Umbilical cord (tissue), 2 donors: ENCODE measurements around the gene NCAPG2. TPM values are rescaled to one million over a fixed set of nuclear protein-coding genes. Genes with fewer than 3 reads are reported as not detected.
"Not testable (repeated sequence)": the region's sequence is repeated elsewhere in the genome, so short reads cannot be mapped to it uniquely, and the experiment has no call there.

Source experiments
- DNase-seq: peaks from one replicate; pipeline ENCODE4 v3.0.0-alpha.2; 2015; ENCODE audit warnings: low spot score
- total RNA-seq: library from RNA; depleted of rRNA; stranded (reverse); fragments of >200 nt; gene quantifications from one replicate; pipeline ENCODE4 v1.2.3, GENCODE V29; 2014; ENCODE audit warnings: low replicate concordance; ENCODE audit not compliant: insufficient read depth

NCAPG2 gene
- total RNA-seq, 1 donor from 2014 or later, result 11.6 TPM

GRCh38 chr7:158705234-158705850 is 738 bp upstream of the NCAPG2 start:
- peak; percentile 35 for DNase-seq

- not testable (repeated sequence) for DNase-seq
These were observed 703 bp downstream of the NCAPG2 start for GRCh38 chr7:158703679-158704523.

GRCh38 chr7:158702944-158703343 is 1.7 kb downstream of the NCAPG2 start:
- no peak for DNase-seq

GRCh38 chr7:158702196-158702595 is 2.4 kb downstream of the NCAPG2 start:
- no peak for DNase-seq

- DNase-seq, result no peak
These were observed 4.6 kb downstream of the NCAPG2 start for GRCh38 chr7:158700008-158700407.

GRCh38 chr7:158699341-158699740 is 5.3 kb downstream of the NCAPG2 start:
- no peak for DNase-seq

GRCh38 chr7:158698657-158699195 is 5.9 kb downstream of the NCAPG2 start:
- DNase-seq, result no peak

- not testable (repeated sequence) for DNase-seq
These were observed 7.0 kb downstream of the NCAPG2 start for GRCh38 chr7:158697597-158697996.

GRCh38 chr7:158695726-158696452 is 8.7 kb downstream of the NCAPG2 start:
- peak; percentile 63 for DNase-seq

- DNase-seq, result no peak
These were observed 9.5 kb downstream of the NCAPG2 start for GRCh38 chr7:158695056-158695455.

- no peak for DNase-seq
These were observed 10.0 kb downstream of the NCAPG2 start for GRCh38 chr7:158694650-158695049.

- DNase-seq, result no peak
These were observed 15.1 kb downstream of the NCAPG2 start for GRCh38 chr7:158689488-158689887.

- no peak for DNase-seq
These were observed 17.2 kb downstream of the NCAPG2 start for GRCh38 chr7:158687406-158687805.

- DNase-seq, result no peak
These were observed 18.9 kb downstream of the NCAPG2 start for GRCh38 chr7:158685693-158686092.

- DNase-seq, result no peak
These were observed 20.3 kb downstream of the NCAPG2 start for GRCh38 chr7:158684329-158684728.

- no peak for DNase-seq
These were observed 21.1 kb downstream of the NCAPG2 start for GRCh38 chr7:158683541-158683940.

- no peak for DNase-seq
These were observed 22.1 kb downstream of the NCAPG2 start for GRCh38 chr7:158682456-158682855.

GRCh38 chr7:158680754-158681153 is 23.9 kb downstream of the NCAPG2 start:
- no peak for DNase-seq

GRCh38 chr7:158676906-158677305 is 27.7 kb downstream of the NCAPG2 start:
- DNase-seq, result no peak

GRCh38 chr7:158676171-158676840 is 28.3 kb downstream of the NCAPG2 start:
- no peak for DNase-seq

GRCh38 chr7:158672975-158673374 is 31.6 kb downstream of the NCAPG2 start:
- DNase-seq, result no peak

GRCh38 chr7:158668086-158668485 is 36.5 kb downstream of the NCAPG2 start:
- DNase-seq, result not testable (repeated sequence)
